HEK293 (cell line): Measurements from ENCODE around the gene PLCL1.

Source experiments
- CTCF ChIA-PET: fragments of 350-600 bp; formaldehyde crosslinking; extraction: SDS; loops from one replicate; lab custom pipeline; 2021; ENCODE audit warnings: antibody characterized with exemption; lab: Yijun Ruan, JAX
- POLR2A ChIA-PET: fragments of 300-600 bp; formaldehyde crosslinking; extraction: SDS; loops from one replicate; lab custom pipeline; 2020; ENCODE audit warnings: antibody characterized with exemption, inconsistent platforms; lab: Yijun Ruan, JAX
- H3K27ac ChIP-seq: fragments of 200-500 bp; sonication (Bioruptor generic); 2 replicates; pipeline ENCODE4 v1.5.1; 2014; ENCODE audit warnings: low read depth, low read length, control low read depth, inconsistent platforms; ENCODE audit errors: extremely low read depth
- H3K36me3 ChIP-seq, 2 experiments: fragments of 200-500 bp in 1 of 2; sonication (Bioruptor generic) in 1 of 2; 1 replicate in 1 of 2; 2 replicates in 1 of 2; pipeline ENCODE4 v1.5.1; 2014 to 2017; ENCODE audit warnings: inconsistent platforms in 2 of 2, low read length in 2 of 2; ENCODE audit not compliant: control insufficient read depth in 2 of 2, insufficient read depth in 1 of 2
- H3K4me1 ChIP-seq: fragments of 200-500 bp; sonication (Bioruptor generic); 2 replicates; pipeline ENCODE4 v1.5.1; 2014; ENCODE audit warnings: mild to moderate bottlenecking, low read length, inconsistent platforms; ENCODE audit not compliant: control insufficient read depth, insufficient read depth
- H3K4me3 ChIP-seq: 2 replicates; pipeline ENCODE4 v1.5.1; 2011; ENCODE audit warnings: low read depth, mild to moderate bottlenecking, control low read depth, low read length, moderate library complexity
- H3K9me3 ChIP-seq: fragments of 200-500 bp; sonication (Bioruptor generic); 2 replicates; pipeline ENCODE4 v1.5.1; 2014; ENCODE audit warnings: low read depth, low read length, inconsistent platforms; ENCODE audit not compliant: control insufficient read depth, insufficient read depth
- GLI2 ChIP-seq: fragments of 450-650 bp; formaldehyde crosslinking; IDR thresholded peaks from 2 replicates; pipeline ENCODE4; 2017; ENCODE audit warnings: missing biosample characterization, missing genetic modification characterization, low read depth, borderline replicate concordance
- KLF1 ChIP-seq: fragments of 450-650 bp; formaldehyde crosslinking; IDR thresholded peaks from 2 replicates; pipeline ENCODE4 v1.5.1; 2016; ENCODE audit warnings: missing biosample characterization, missing genetic modification characterization
- KLF10 ChIP-seq: fragments of 450-650 bp; IDR thresholded peaks from 2 replicates; pipeline ENCODE4 v1.5.1; 2018; ENCODE audit warnings: missing biosample characterization, mild to moderate bottlenecking, missing genetic modification characterization
- MZF1 ChIP-seq: fragments of 450-650 bp; formaldehyde crosslinking; IDR thresholded peaks from 2 replicates; pipeline ENCODE4 v1.5.1; 2017; ENCODE audit warnings: missing biosample characterization, missing genetic modification characterization, borderline replicate concordance
- ZBTB7A ChIP-seq: fragments of 450-650 bp; formaldehyde crosslinking; IDR thresholded peaks from 2 replicates; pipeline ENCODE4 v1.5.1; 2016; ENCODE audit warnings: low read depth, missing biosample characterization, missing genetic modification characterization
- ZEB2 ChIP-seq: fragments of 450-650 bp; formaldehyde crosslinking; IDR thresholded peaks from 2 replicates; pipeline ENCODE4 v1.5.1; 2016; ENCODE audit warnings: missing biosample characterization, missing genetic modification characterization
- ZFP3 ChIP-seq: fragments of 450-650 bp; formaldehyde crosslinking; IDR thresholded peaks from 2 replicates; pipeline ENCODE4 v1.5.1; 2016; ENCODE audit warnings: low read depth, missing biosample characterization, missing genetic modification characterization
- ZNF133 ChIP-seq: fragments of 450-650 bp; formaldehyde crosslinking; IDR thresholded peaks from 2 replicates; pipeline ENCODE4 v1.5.1; 2016; ENCODE audit warnings: missing biosample characterization, missing genetic modification characterization
- ZNF146 ChIP-seq: fragments of 450-650 bp; formaldehyde crosslinking; IDR thresholded peaks from 2 replicates; pipeline ENCODE4 v1.5.1; 2016; ENCODE audit warnings: missing biosample characterization, missing genetic modification characterization
- ZNF2 ChIP-seq: fragments of 450-650 bp; formaldehyde crosslinking; IDR thresholded peaks from 2 replicates; pipeline ENCODE4 v1.5.1; 2016; ENCODE audit warnings: missing biosample characterization, missing genetic modification characterization
- ZNF239 ChIP-seq: fragments of 450-650 bp; formaldehyde crosslinking; IDR thresholded peaks from 2 replicates; pipeline ENCODE4 v1.5.1; 2016; ENCODE audit warnings: missing biosample characterization, missing genetic modification characterization
- ZNF274 ChIP-seq, 2 experiments: fragments of 200-500 bp in 1 of 2; fragments of 450-650 bp in 1 of 2; sonication (Bioruptor generic) in 1 of 2; formaldehyde crosslinking in 1 of 2; IDR thresholded peaks; 2 replicates each; pipeline versions ENCODE4 v1.5.1 to v1.6.1; 2014 to 2016; ENCODE audit warnings: borderline replicate concordance in 1 of 2, inconsistent platforms in 1 of 2, low read length in 1 of 2, missing biosample characterization in 1 of 2, missing genetic modification characterization in 1 of 2
- ZNF416 ChIP-seq: fragments of 450-650 bp; formaldehyde crosslinking; IDR thresholded peaks from 2 replicates; pipeline ENCODE4 v1.5.1; 2016; ENCODE audit warnings: missing biosample characterization, missing genetic modification characterization
- ZNF518A ChIP-seq: fragments of 450-650 bp; formaldehyde crosslinking; conservative IDR thresholded peaks from 2 replicates; pipeline ENCODE4 v1.5.1; 2016; ENCODE audit warnings: low read depth, missing biosample characterization, missing genetic modification characterization
- ZNF555 ChIP-seq: fragments of 450-650 bp; formaldehyde crosslinking; conservative IDR thresholded peaks from 2 replicates; pipeline ENCODE4 v1.5.1; 2017; ENCODE audit warnings: missing biosample characterization, mild to moderate bottlenecking, missing genetic modification characterization, inconsistent platforms
- ZNF621 ChIP-seq: fragments of 450-650 bp; formaldehyde crosslinking; IDR thresholded peaks from 2 replicates; pipeline ENCODE4 v1.5.1; 2017; ENCODE audit warnings: missing biosample characterization, missing genetic modification characterization
- ZNF791 ChIP-seq: fragments of 450-650 bp; formaldehyde crosslinking; IDR thresholded peaks from 2 replicates; pipeline ENCODE4 v1.5.1; 2016; ENCODE audit warnings: missing biosample characterization, missing genetic modification characterization
- ZSCAN30 ChIP-seq: fragments of 450-650 bp; IDR thresholded peaks from 2 replicates; pipeline ENCODE4 v1.5.1; 2018; ENCODE audit warnings: missing biosample characterization, mild to moderate bottlenecking, missing genetic modification characterization, moderate library complexity
- TF ChIP-seq, protein P1 (sequence below): fragments of 450-650 bp; formaldehyde crosslinking; IDR thresholded peaks from 2 replicates; pipeline ENCODE4 v1.5.1; 2016; ENCODE audit warnings: missing biosample characterization, missing genetic modification characterization
- TF ChIP-seq, protein P2 (sequence below): fragments of 450-650 bp; formaldehyde crosslinking; IDR thresholded peaks from 2 replicates; pipeline ENCODE4 v1.5.1; 2016; ENCODE audit warnings: missing biosample characterization, missing genetic modification characterization
- TF ChIP-seq, protein P3 (sequence below): fragments of 450-650 bp; formaldehyde crosslinking; IDR thresholded peaks from 2 replicates; pipeline ENCODE4 v1.5.1; 2016; ENCODE audit warnings: missing biosample characterization, missing genetic modification characterization
- TF ChIP-seq, protein P4 (sequence below): fragments of 450-650 bp; formaldehyde crosslinking; conservative IDR thresholded peaks from 2 replicates; pipeline ENCODE4 v1.5.1; 2016; ENCODE audit warnings: low read depth, missing biosample characterization, missing genetic modification characterization

Gene PLCL1

GRCh38 chr2:197939787-197940186 lies 135.4 kb downstream of the PLCL1 start:
- POLR2A ChIA-PET: no interaction called here
- TF ChIP-seq ZNF274 (IDR thresholded peaks at IDR 0.05; ENCODE audit: low read length): no peak
- no peak for TF ChIP-seq ZNF274 (tag by site-specific recombination; IDR thresholded peaks at IDR 0.05; ENCODE audit: borderline replicate concordance)
- TF ChIP-seq ZNF416 (tag by site-specific recombination): no peak
- TF ChIP-seq, protein P1, sequence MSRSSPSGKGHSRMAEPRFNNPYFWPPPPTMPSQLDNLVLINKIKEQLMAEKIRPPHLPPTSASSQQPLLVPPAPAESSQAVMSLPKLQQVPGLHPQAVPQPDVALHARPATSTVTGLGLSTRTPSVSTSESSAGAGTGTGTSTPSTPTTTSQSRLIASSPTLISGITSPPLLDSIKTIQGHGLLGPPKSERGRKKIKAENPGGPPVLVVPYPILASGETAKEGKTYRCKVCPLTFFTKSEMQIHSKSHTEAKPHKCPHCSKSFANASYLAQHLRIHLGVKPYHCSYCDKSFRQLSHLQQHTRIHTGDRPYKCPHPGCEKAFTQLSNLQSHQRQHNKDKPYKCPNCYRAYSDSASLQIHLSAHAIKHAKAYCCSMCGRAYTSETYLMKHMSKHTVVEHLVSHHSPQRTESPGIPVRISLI: no peak
- no peak for TF ChIP-seq ZNF621 (tag by site-specific recombination)
- TF ChIP-seq, protein P2, sequence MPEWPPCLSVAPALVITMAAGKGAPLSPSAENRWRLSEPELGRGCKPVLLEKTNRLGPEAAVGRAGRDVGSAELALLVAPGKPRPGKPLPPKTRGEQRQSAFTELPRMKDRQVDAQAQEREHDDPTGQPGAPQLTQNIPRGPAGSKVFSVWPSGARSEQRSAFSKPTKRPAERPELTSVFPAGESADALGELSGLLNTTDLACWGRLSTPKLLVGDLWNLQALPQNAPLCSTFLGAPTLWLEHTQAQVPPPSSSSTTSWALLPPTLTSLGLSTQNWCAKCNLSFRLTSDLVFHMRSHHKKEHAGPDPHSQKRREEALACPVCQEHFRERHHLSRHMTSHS (tag by site-specific recombination): no peak
- no peak for TF ChIP-seq ZNF518A (tag by site-specific recombination)
- TF ChIP-seq ZEB2 (tag by site-specific recombination): no peak

DNA sequence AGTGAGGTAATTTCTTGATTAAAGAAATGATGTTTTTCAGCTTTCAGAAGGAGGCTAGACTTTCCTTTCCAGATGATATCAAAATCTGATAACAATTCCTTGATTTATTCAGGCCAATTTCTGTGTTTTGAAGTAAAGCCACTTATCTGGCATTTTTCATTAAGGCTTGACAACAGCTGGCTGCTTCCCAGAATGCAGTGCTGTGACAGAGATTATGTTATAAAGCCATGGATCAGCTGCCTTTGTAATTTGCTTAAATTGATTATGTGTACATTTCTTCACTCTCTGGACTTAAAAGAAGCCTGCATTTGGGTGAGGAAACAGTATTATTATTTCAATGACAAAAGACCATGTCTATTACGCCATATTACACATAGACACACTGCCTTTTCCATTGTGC lies 136.0 kb downstream of the PLCL1 start:
- Histone ChIP-seq H3K36me3 (no peaks in the 10 kb centered on the region), H3K4me1 (0 out of 2 replicates have a peak, but pooled peaks cover 3% of the 10 kb centered on the region), H3K9me3 (no peaks in the 10 kb centered on the region), H3K27ac (no peak overlapping the region)
- POLR2A ChIA-PET: no interaction called here
- CTCF ChIA-PET: interaction anchor here (1.2 kb wide), 1 partner anchor 127 kb away, joined by 4 read pairs; no protein-coding TSS in a partner anchor
- TF ChIP-seq, protein P2 (tag by site-specific recombination): no peak
- TF ChIP-seq GLI2 (tag by site-specific recombination) (no peak), ZNF133 (tag by site-specific recombination) (no peak), KLF1 (tag by site-specific recombination) (no peak), ZFP3 (no peak), MZF1 (no peak), ZBTB7A (tag by site-specific recombination) (no peak), ZNF239 (tag by site-specific recombination) (no peak), ZNF791 (no peak), ZNF2 (no peak), ZNF146 (tag by site-specific recombination) (no peak), ZNF274 (IDR thresholded peaks at IDR 0.05; ENCODE audit: low read length) (no peak), ZNF274 (tag by site-specific recombination; IDR thresholded peaks at IDR 0.05; ENCODE audit: borderline replicate concordance) (no peak), ZSCAN30 (no peak), ZNF555 (no peak), KLF10 (tag by site-specific recombination) (no peak)
- TF ChIP-seq, protein P3, sequence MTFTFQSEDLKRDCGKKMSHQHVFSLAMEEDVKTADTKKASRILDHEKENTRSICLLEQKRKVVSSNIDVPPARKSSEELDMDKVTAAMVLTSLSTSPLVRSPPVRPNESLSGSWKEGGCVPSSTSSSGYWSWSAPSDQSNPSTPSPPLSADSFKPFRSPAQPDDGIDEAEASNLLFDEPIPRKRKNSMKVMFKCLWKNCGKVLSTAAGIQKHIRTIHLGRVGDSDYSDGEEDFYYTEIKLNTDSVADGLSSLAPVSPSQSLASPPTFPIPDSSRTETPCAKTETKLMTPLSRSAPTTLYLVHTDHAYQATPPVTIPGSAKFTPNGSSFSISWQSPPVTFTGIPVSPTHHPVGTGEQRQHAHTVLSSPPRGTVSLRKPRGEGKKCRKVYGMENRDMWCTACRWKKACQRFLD (tag by site-specific recombination): no peak
- TF ChIP-seq, protein P4, sequence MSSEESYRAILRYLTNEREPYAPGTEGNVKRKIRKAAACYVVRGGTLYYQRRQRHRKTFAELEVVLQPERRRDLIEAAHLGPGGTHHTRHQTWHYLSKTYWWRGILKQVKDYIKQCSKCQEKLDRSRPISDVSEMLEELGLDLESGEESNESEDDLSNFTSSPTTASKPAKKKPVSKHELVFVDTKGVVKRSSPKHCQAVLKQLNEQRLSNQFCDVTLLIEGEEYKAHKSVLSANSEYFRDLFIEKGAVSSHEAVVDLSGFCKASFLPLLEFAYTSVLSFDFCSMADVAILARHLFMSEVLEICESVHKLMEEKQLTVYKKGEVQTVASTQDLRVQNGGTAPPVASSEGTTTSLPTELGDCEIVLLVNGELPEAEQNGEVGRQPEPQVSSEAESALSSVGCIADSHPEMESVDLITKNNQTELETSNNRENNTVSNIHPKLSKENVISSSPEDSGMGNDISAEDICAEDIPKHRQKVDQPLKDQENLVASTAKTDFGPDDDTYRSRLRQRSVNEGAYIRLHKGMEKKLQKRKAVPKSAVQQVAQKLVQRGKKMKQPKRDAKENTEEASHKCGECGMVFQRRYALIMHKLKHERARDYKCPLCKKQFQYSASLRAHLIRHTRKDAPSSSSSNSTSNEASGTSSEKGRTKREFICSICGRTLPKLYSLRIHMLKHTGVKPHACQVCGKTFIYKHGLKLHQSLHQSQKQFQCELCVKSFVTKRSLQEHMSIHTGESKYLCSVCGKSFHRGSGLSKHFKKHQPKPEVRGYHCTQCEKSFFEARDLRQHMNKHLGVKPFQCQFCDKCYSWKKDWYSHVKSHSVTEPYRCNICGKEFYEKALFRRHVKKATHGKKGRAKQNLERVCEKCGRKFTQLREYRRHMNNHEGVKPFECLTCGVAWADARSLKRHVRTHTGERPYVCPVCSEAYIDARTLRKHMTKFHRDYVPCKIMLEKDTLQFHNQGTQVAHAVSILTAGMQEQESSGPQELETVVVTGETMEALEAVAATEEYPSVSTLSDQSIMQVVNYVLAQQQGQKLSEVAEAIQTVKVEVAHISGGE (tag by site-specific recombination): no peak
- TF ChIP-seq, all 188 proteins: peak for 0
- H3K4me3 ChIP-seq: no peak overlapping the region

More at GRCh38 chr2:197939787-197940186, 135.4 kb downstream of the PLCL1 start:
- H3K36me3 ChIP-seq: no peaks in the 10 kb centered on the region
- CTCF ChIA-PET: no interaction called here
- H3K27ac ChIP-seq: no peak overlapping the region
- no peaks in the 10 kb centered on the region for H3K9me3 ChIP-seq
- H3K4me1 ChIP-seq: 0 out of 2 replicates have a peak, but pooled peaks cover 3% of the 10 kb centered on the region
- no peak overlapping the region for H3K4me3 ChIP-seq
